ELR (cell line): ENCODE measurements around the gene ADTRP.

Experiments
- DNase-seq: peaks from one replicate; pipeline ENCODE4 v3.0.0-alpha.2; 2015; ENCODE audit warnings: low read depth

The ADTRP gene

GRCh38 chr6:11778648-11779328 lies at the start of gene ADTRP:
ADTRP (minus strand) TSS chr6:11778803; CDS start chr6:11778759, 44 bp downstream.
- DNase-seq, result no peak

- DNase-seq, result no peak
These were observed 48.2 kb upstream of the ADTRP start for GRCh38 chr6:11826779-11827178.

GRCh38 chr6:11824986-11825385 lies 46.4 kb upstream of the ADTRP start:
- DNase-seq, result peak; percentile 42

GRCh38 chr6:11822346-11822745 lies 43.7 kb upstream of the ADTRP start:
- DNase-seq, result no peak

- no peak for DNase-seq
These were observed 43.2 kb upstream of the ADTRP start for GRCh38 chr6:11821781-11822180.

GRCh38 chr6:11820821-11821220 lies 42.2 kb upstream of the ADTRP start:
- no peak for DNase-seq

- DNase-seq, result no peak
These were observed 40.9 kb upstream of the ADTRP start for GRCh38 chr6:11819486-11819885.

GRCh38 chr6:11815231-11815630 lies 36.6 kb upstream of the ADTRP start:
- DNase-seq, result peak; percentile 71

- no peak for DNase-seq
These were observed 36.2 kb upstream of the ADTRP start for GRCh38 chr6:11814819-11815218.

GRCh38 chr6:11814106-11814505 lies 35.5 kb upstream of the ADTRP start:
- no peak for DNase-seq

- DNase-seq, result no peak
These were observed 35.0 kb upstream of the ADTRP start for GRCh38 chr6:11813606-11814005.

GRCh38 chr6:11812951-11813350 lies 34.3 kb upstream of the ADTRP start:
- DNase-seq, result no peak

GRCh38 chr6:11812439-11812838 lies 33.8 kb upstream of the ADTRP start:
- no peak for DNase-seq

GRCh38 chr6:11811644-11812264 lies 33.2 kb upstream of the ADTRP start:
- no peak for DNase-seq

GRCh38 chr6:11810854-11811643 lies 32.4 kb upstream of the ADTRP start:
- no peak for DNase-seq

GRCh38 chr6:11810039-11810541 lies 31.5 kb upstream of the ADTRP start:
- DNase-seq, result peak; percentile 39

- DNase-seq, result no peak
These were observed 29.5 kb upstream of the ADTRP start for GRCh38 chr6:11808054-11808453.

GRCh38 chr6:11806561-11807317 lies 28.1 kb upstream of the ADTRP start:
- DNase-seq, result no peak

GRCh38 chr6:11805259-11806053 lies 26.9 kb upstream of the ADTRP start:
- DNase-seq, result no peak

- DNase-seq, result no peak
These were observed 26.1 kb upstream of the ADTRP start for GRCh38 chr6:11804701-11805100.

- no peak for DNase-seq
These were observed 25.5 kb upstream of the ADTRP start for GRCh38 chr6:11804135-11804534.
